Gastroesophageal sphincter (tissue), 3 donors: ENCODE results near the gene CHST14.

ENCODE experiments used
- CTCF ChIP-seq, 4 experiments: fragments of 200-600 bp in 2 of 4; fragments of 450-650 bp in 2 of 4; sonication (generic) in 1 of 4; IDR thresholded peaks; one replicate each; pipeline ENCODE4 v1.5.1; 2017 to 2019; ENCODE audit warnings: antibody characterized with exemption in 4 of 4, mild to moderate bottlenecking in 2 of 4, moderate library complexity in 2 of 4
- EP300 ChIP-seq: sonication (generic); formaldehyde crosslinking; IDR thresholded peaks from one replicate; pipeline ENCODE4 v1.6.1; 2017; ENCODE audit warnings: antibody characterized with exemption, mild to moderate bottlenecking
- POLR2A ChIP-seq, 2 donors: fragments of 450-650 bp; IDR thresholded peaks; one replicate each; pipeline ENCODE4 v1.6.1; 2017; ENCODE audit warnings: antibody characterized with exemption in 2 of 2, mild to moderate bottlenecking in 2 of 2, moderate library complexity in 1 of 2
- POLR2AphosphoS5 ChIP-seq: sonication (generic); formaldehyde crosslinking; IDR thresholded peaks from one replicate; pipeline ENCODE4 v1.6.1; 2017; ENCODE audit warnings: antibody characterized with exemption

GRCh38 chr15:40472171-40472727, 1.5 kb downstream of the CHST14 start:
- TF ChIP-seq CTCF (IDR thresholded peaks at IDR 0.05) (no peak), POLR2A (IDR thresholded peaks at IDR 0.05) (no peak), POLR2AphosphoS5 (no peak), EP300 (no peak)
